ENCODE measurements around the gene MYEOV.
A peak's percentile ranks its signal among the peaks of the same experiment; 100 is the strongest.

The MYEOV gene

DNA sequence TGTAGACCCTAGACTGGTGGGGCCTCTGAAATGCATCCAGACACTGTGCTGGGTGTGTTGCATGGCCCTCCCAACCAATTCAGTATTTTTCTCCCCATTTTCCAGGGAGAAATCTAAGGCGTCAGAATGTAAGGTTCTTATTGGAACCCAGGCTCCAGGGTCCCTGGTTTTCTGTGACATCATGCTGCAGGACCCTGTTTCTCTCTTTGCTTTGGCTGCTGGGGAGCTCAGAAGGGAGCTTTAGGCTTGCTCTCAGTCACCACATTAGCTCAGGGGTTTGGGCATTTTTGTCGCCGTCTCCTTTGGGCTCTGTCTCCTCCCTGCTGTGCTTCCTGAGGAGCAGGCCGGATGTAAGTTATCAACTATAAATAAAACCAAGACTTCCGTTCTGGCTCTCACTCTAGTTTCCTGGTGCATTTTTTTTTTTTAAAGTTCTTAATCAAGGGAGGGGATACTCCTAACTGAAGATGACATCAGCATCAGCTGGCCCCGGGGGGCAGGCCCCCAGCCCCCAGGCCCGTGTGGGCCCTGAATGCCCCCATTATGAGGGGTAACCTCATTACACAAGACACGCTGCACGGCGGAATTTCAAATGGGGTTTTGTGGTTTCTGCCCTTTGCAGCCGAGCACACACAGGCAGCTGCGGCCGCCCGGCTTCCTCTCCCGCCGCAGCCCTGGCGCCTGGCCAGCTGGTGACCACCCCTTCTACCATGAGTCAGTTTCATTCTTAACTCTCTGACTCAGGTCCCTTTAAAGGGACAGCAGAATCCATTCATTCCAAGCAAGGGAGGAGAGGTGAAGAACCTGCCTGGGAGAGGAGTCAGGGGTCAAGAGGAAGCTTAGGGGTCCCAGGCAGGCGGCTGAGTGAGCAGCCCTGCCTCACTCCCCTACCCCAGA, 3.2 kb downstream of the MYEOV start (continued):
- TF ChIP-seq, protein P1, sequence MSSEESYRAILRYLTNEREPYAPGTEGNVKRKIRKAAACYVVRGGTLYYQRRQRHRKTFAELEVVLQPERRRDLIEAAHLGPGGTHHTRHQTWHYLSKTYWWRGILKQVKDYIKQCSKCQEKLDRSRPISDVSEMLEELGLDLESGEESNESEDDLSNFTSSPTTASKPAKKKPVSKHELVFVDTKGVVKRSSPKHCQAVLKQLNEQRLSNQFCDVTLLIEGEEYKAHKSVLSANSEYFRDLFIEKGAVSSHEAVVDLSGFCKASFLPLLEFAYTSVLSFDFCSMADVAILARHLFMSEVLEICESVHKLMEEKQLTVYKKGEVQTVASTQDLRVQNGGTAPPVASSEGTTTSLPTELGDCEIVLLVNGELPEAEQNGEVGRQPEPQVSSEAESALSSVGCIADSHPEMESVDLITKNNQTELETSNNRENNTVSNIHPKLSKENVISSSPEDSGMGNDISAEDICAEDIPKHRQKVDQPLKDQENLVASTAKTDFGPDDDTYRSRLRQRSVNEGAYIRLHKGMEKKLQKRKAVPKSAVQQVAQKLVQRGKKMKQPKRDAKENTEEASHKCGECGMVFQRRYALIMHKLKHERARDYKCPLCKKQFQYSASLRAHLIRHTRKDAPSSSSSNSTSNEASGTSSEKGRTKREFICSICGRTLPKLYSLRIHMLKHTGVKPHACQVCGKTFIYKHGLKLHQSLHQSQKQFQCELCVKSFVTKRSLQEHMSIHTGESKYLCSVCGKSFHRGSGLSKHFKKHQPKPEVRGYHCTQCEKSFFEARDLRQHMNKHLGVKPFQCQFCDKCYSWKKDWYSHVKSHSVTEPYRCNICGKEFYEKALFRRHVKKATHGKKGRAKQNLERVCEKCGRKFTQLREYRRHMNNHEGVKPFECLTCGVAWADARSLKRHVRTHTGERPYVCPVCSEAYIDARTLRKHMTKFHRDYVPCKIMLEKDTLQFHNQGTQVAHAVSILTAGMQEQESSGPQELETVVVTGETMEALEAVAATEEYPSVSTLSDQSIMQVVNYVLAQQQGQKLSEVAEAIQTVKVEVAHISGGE (tag by site-specific recombination; conservative IDR thresholded peaks at IDR 0.05; ENCODE audit: low read depth) = no peak
- TF ChIP-seq ZNF521 (tag by site-specific recombination; IDR thresholded peaks at IDR 0.05) (no peak), ZNF121 (tag by site-specific recombination; IDR thresholded peaks at IDR 0.05) (no peak), ZNF768 (tag by site-specific recombination; IDR thresholded peaks at IDR 0.05) (no peak), SETDB1 (IDR thresholded peaks at IDR 0.05; ENCODE audit: insufficient read length, low read length) (peak; percentile 51), GLIS2 (tag by site-specific recombination; IDR thresholded peaks at IDR 0.05) (peak; percentile 94), ZNF335 (tag by site-specific recombination; conservative IDR thresholded peaks at IDR 0.05) (peak; percentile 68), KLF10 (tag by site-specific recombination; IDR thresholded peaks at IDR 0.05) (peak; percentile 62; the same call in 1 of the 2 replicates)
- TF ChIP-seq, protein P2, sequence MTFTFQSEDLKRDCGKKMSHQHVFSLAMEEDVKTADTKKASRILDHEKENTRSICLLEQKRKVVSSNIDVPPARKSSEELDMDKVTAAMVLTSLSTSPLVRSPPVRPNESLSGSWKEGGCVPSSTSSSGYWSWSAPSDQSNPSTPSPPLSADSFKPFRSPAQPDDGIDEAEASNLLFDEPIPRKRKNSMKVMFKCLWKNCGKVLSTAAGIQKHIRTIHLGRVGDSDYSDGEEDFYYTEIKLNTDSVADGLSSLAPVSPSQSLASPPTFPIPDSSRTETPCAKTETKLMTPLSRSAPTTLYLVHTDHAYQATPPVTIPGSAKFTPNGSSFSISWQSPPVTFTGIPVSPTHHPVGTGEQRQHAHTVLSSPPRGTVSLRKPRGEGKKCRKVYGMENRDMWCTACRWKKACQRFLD (tag by site-specific recombination; IDR thresholded peaks at IDR 0.05) = no peak
- TF ChIP-seq, protein P3, sequence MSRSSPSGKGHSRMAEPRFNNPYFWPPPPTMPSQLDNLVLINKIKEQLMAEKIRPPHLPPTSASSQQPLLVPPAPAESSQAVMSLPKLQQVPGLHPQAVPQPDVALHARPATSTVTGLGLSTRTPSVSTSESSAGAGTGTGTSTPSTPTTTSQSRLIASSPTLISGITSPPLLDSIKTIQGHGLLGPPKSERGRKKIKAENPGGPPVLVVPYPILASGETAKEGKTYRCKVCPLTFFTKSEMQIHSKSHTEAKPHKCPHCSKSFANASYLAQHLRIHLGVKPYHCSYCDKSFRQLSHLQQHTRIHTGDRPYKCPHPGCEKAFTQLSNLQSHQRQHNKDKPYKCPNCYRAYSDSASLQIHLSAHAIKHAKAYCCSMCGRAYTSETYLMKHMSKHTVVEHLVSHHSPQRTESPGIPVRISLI (tag by site-specific recombination; IDR thresholded peaks at IDR 0.05) = peak; percentile 51; the same call in 1 of the 2 replicates
- TF ChIP-seq, protein P4, sequence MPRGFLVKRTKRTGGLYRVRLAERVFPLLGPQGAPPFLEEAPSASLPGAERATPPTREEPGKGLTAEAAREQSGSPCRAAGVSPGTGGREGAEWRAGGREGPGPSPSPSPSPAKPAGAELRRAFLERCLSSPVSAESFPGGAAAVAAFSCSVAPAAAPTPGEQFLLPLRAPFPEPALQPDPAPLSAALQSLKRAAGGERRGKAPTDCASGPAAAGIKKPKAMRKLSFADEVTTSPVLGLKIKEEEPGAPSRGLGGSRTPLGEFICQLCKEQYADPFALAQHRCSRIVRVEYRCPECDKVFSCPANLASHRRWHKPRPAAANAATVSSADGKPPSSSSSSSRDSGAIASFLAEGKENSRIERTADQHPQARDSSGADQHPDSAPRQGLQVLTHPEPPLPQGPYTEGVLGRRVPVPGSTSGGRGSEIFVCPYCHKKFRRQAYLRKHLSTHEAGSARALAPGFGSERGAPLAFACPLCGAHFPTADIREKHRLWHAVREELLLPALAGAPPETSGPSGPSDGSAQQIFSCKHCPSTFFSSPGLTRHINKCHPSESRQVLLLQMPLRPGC (tag by site-specific recombination; IDR thresholded peaks at IDR 0.05) = peak; percentile 47; the same call in 1 of the 2 replicates

DNA sequence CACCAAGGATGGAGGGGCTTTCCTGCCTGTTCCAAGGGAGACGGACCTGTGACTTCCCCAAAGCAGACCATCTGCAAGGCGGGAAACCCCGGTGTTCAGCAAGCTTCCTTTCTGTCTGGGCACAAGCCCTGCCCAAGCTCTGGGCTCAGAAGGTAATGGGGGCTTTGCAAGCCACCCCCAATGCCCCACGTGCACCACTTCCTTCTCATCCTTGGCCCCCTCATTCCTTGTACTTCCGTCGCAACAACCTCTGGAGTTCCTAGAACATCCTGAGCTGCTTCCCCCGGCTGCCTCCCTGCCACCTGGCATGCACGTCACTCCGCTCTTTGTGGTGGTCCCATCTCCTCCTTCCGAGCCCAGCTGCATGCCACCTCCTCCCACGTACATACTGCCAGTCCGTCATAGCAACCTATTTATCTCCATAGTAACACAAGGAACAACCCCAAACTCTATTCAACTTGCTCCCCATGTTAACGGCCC, 3.9 kb downstream of the MYEOV start:
- no peak overlapping the region for H3K4me3 ChIP-seq (ENCODE audit: low read depth, low read length)
- H3K4me1 ChIP-seq (ENCODE audit: control insufficient read depth, insufficient read depth, low read length) = peaks cover 6% of the 10 kb centered on the region; the same call in 1 of the 2 replicates
- no peaks in the 10 kb centered on the region for H3K9me3 ChIP-seq (ENCODE audit: control insufficient read depth, insufficient read depth, low read depth, low read length)
- TF ChIP-seq ZNF701 (tag by site-specific recombination; IDR thresholded peaks at IDR 0.05) = no peak
- no peak for TF ChIP-seq ZNF221 (tag by site-specific recombination; IDR thresholded peaks at IDR 0.05; ENCODE audit: borderline replicate concordance)
- no peak for TF ChIP-seq ZNF248 (tag by site-specific recombination; IDR thresholded peaks at IDR 0.05)
- TF ChIP-seq ZNF677 (tag by site-specific recombination; IDR thresholded peaks at IDR 0.05) = no peak
- ChIA-PET CTCF (interaction anchor here (0.6 to 1.6 kb wide), 3 partner anchors 166 to 364 kb away, joined by 3 to 5 read pairs (median 3); no protein-coding TSS in a partner anchor), POLR2A (interaction anchor here (0.8 to 2.0 kb wide), 4 partner anchors 10 to 345 kb away, joined by 3 to 7 read pairs (median 5); no protein-coding TSS in a partner anchor)
- H3K27ac ChIP-seq (ENCODE audit: extremely low read depth, low read depth, low read length) = no peak overlapping the region
- no peaks in the 10 kb centered on the region for H3K36me3 ChIP-seq (ENCODE audit: control insufficient read depth in 2 of 2, insufficient read depth in 1 of 2, low read length in 2 of 2)

Data from HEK293 (cell line).